Lower leg skin (tissue), 4 donors: ENCODE data around the gene MBOAT2. TPM values are rescaled to one million over a fixed set of nuclear protein-coding genes. Genes with fewer than 3 reads are reported as not detected.

Experiments
- DNase-seq, 2 donors: peaks; one replicate each; pipeline ENCODE4 v3.0.0-alpha.2; 2019; ENCODE audit warnings: low spot score in 2 of 2
- H3K4me3 ChIP-seq: fragments of 200-600 bp; sonication (generic); 2 replicates; pipeline ENCODE4 v1.5.1; 2017; ENCODE audit warnings: mild to moderate bottlenecking, low read depth; ENCODE audit not compliant: poor library complexity, severe bottlenecking
- CTCF ChIP-seq, 3 donors: fragments of 450-650 bp; IDR thresholded peaks; one replicate each; pipeline ENCODE4 v1.5.1; 2016; ENCODE audit warnings: antibody characterized with exemption in 3 of 3, mild to moderate bottlenecking in 3 of 3, moderate library complexity in 2 of 3
- POLR2A ChIP-seq, 2 donors: fragments of 450-650 bp; IDR thresholded peaks; one replicate each; pipeline ENCODE4 v1.6.1; 2016 to 2017; ENCODE audit warnings: antibody characterized with exemption in 2 of 2, mild to moderate bottlenecking in 1 of 2, moderate library complexity in 1 of 2
- WGBS, 2 donors: methylation state at CpG; one replicate each; pipeline ENCODE4 v1.1.5; 2018; 5-methylcytosine and 5-hydroxymethylcytosine counted together
- intact Hi-C: fragments of 100-400 bp; cut with DNase I; formaldehyde crosslinking; loops from one replicate; pipeline ENCODE4 v1.15.0; 2023; ENCODE audit warnings: low total_unique reads
- total RNA-seq, 4 donors: library from RNA; depleted of rRNA; stranded (reverse); fragments of >200 nt; gene quantifications; one replicate each; pipeline ENCODE4 v1.1.0, GENCODE V29; 2016

MBOAT2 gene
- total RNA-seq, 4 donors from 2014 or later = 47.2 to 92.3 (median 76.4) TPM

- H3K4me3 ChIP-seq = no peak overlapping the region
- 27 to 29% methylated on average over 4 of the region's 4 CpGs for WGBS, 2 donors
- no peak for TF ChIP-seq CTCF (IDR thresholded peaks at IDR 0.05)
- no peak for TF ChIP-seq POLR2A (IDR thresholded peaks at IDR 0.05)
- intact Hi-C loops = no loop called here
- DNase-seq = no peak
Observed at GRCh38 chr2:9030841-9031240, 27.4 kb upstream of the MBOAT2 start.

- TF ChIP-seq CTCF (IDR thresholded peaks at IDR 0.05) (no peak), POLR2A (IDR thresholded peaks at IDR 0.05) (no peak)
- WGBS, 2 donors = 70 to 71% methylated on average over 6 of the region's 6 CpGs
- DNase-seq = no peak
- intact Hi-C loops = no loop called here
- H3K4me3 ChIP-seq = no peak overlapping the region
Observed at GRCh38 chr2:9030190-9030589, 26.7 kb upstream of the MBOAT2 start.

- WGBS, 2 donors = 50 to 55% methylated on average over 4 of the region's 4 CpGs
- intact Hi-C loops = no loop called here
- no peak for DNase-seq
- no peak overlapping the region for H3K4me3 ChIP-seq
- no peak for TF ChIP-seq CTCF (IDR thresholded peaks at IDR 0.05)
- TF ChIP-seq POLR2A (IDR thresholded peaks at IDR 0.05) = no peak
Observed at GRCh38 chr2:9029721-9030120, 26.2 kb upstream of the MBOAT2 start.

- DNase-seq = no peak
- H3K4me3 ChIP-seq = no peak overlapping the region
- no peak for TF ChIP-seq POLR2A (IDR thresholded peaks at IDR 0.05)
- TF ChIP-seq CTCF (IDR thresholded peaks at IDR 0.05) = no peak
- intact Hi-C loops = no loop called here
- WGBS, 2 donors = 88 to 90% methylated on average over 4 of the region's 4 CpGs
Observed at GRCh38 chr2:9027884-9028283, 24.4 kb upstream of the MBOAT2 start.

- 64 to 76% methylated on average over 4 of the region's 4 CpGs for WGBS, 2 donors
- TF ChIP-seq POLR2A (IDR thresholded peaks at IDR 0.05) (no peak), CTCF (IDR thresholded peaks at IDR 0.05) (no peak)
- no peak for DNase-seq
- intact Hi-C loops = no loop called here
- no peak overlapping the region for H3K4me3 ChIP-seq
Observed at GRCh38 chr2:9025746-9026145, 22.3 kb upstream of the MBOAT2 start.

GRCh38 chr2:9024575-9024974, 21.1 kb upstream of the MBOAT2 start:
- DNase-seq = no peak
- intact Hi-C loops = no loop called here
- H3K4me3 ChIP-seq = no peak overlapping the region
- TF ChIP-seq CTCF (IDR thresholded peaks at IDR 0.05) = no peak
- no peak for TF ChIP-seq POLR2A (IDR thresholded peaks at IDR 0.05)
